GM21786 (cell line): ENCODE results near the gene IFT57.
A peak's percentile ranks its signal among the peaks of the same experiment; 100 is the strongest.
"Not testable (repeated sequence)": the region's sequence is repeated elsewhere in the genome, so short reads cannot be mapped to it uniquely, and the experiment has no call there.

ENCODE experiments used
- ATAC-seq: cut with Tn5 transposase; IDR thresholded peaks from one replicate; pipeline ENCODE4 v1.9.1; 2021; ENCODE audit not compliant: unreplicated experiment

IFT57 gene

GRCh38 chr3:108164391-108164790 is 57.8 kb downstream of the IFT57 start:
- ATAC-seq = no peak

- ATAC-seq = no peak
Measured at GRCh38 chr3:108159865-108160264, 62.4 kb downstream of the IFT57 start.

- ATAC-seq = no peak
Measured at GRCh38 chr3:108159105-108159504, 63.1 kb downstream of the IFT57 start.

- no peak for ATAC-seq
Measured at GRCh38 chr3:108158251-108158650, 64.0 kb downstream of the IFT57 start.

GRCh38 chr3:108157273-108157672 is 65.0 kb downstream of the IFT57 start:
- ATAC-seq = no peak

- no peak for ATAC-seq
Measured at GRCh38 chr3:108156312-108156853, 65.8 kb downstream of the IFT57 start.

GRCh38 chr3:108155642-108156041 is 66.6 kb downstream of the IFT57 start:
- ATAC-seq = not testable (repeated sequence)

- ATAC-seq = no peak
Measured at GRCh38 chr3:108153451-108153981, 68.7 kb downstream of the IFT57 start.

- ATAC-seq = no peak
Measured at GRCh38 chr3:108152274-108152673, 70.0 kb downstream of the IFT57 start.

GRCh38 chr3:108150200-108150599 is 72.0 kb downstream of the IFT57 start:
- ATAC-seq = no peak

- ATAC-seq = no peak
Measured at GRCh38 chr3:108146139-108146538, 76.1 kb downstream of the IFT57 start.

GRCh38 chr3:108145578-108145977 is 76.6 kb downstream of the IFT57 start:
- ATAC-seq = no peak

- ATAC-seq = no peak
Measured at GRCh38 chr3:108137460-108137814, 84.8 kb downstream of the IFT57 start.

GRCh38 chr3:108136561-108137459 is 85.4 kb downstream of the IFT57 start:
- ATAC-seq = no peak

GRCh38 chr3:108134555-108134880 is 87.7 kb downstream of the IFT57 start:
- peak; percentile 39 for ATAC-seq

- ATAC-seq = peak; percentile 57
Measured at GRCh38 chr3:108133858-108134554, 88.2 kb downstream of the IFT57 start.

- no peak for ATAC-seq
Measured at GRCh38 chr3:108133048-108133369, 89.2 kb downstream of the IFT57 start.

GRCh38 chr3:108131475-108132134 is 90.6 kb downstream of the IFT57 start:
- no peak for ATAC-seq

GRCh38 chr3:108130701-108131474 is 91.3 kb downstream of the IFT57 start:
- no peak for ATAC-seq

GRCh38 chr3:108130236-108130635 is 92.0 kb downstream of the IFT57 start:
- no peak for ATAC-seq
